HepG2 (cell line): ENCODE results near the gene SLC2A10. TPM values are rescaled to one million over a fixed set of nuclear protein-coding genes. Genes with fewer than 3 reads are reported as not detected.

Experiments used
- ATF2 ChIP-seq: sonication (generic); formaldehyde crosslinking; IDR thresholded peaks from 2 replicates; pipeline ENCODE4 v1.4.0; 2020; ENCODE audit warnings: missing genetic modification reagents
- ATF5 ChIP-seq: sonication (generic); formaldehyde crosslinking; IDR thresholded peaks from 2 replicates; pipeline ENCODE4 v1.4.0; 2020; ENCODE audit warnings: mild to moderate bottlenecking, low read depth, missing genetic modification reagents
- FOXK1 ChIP-seq: sonication (generic); formaldehyde crosslinking; IDR thresholded peaks from 2 replicates; pipeline ENCODE4 v1.4.0; 2020; ENCODE audit warnings: low read depth, missing genetic modification reagents, borderline replicate concordance
- IRX3 ChIP-seq: sonication (generic); formaldehyde crosslinking; IDR thresholded peaks from 2 replicates; pipeline ENCODE4 v1.8.1; 2023; ENCODE audit warnings: mild to moderate bottlenecking, low read depth, missing genetic modification reagents, borderline replicate concordance
- KDM3A ChIP-seq: IDR thresholded peaks from 2 replicates; pipeline ENCODE4 v1.6.1; 2018; ENCODE audit warnings: low read depth, missing compliant biosample characterization
- NFKB2 ChIP-seq: sonication (generic); formaldehyde crosslinking; IDR thresholded peaks from 2 replicates; pipeline ENCODE4 v1.4.0; 2020; ENCODE audit warnings: missing genetic modification reagents, borderline replicate concordance
- PHF21A ChIP-seq: sonication (generic); formaldehyde crosslinking; IDR thresholded peaks from 2 replicates; pipeline ENCODE4 v1.5.0; 2020; ENCODE audit warnings: mild to moderate bottlenecking, missing genetic modification reagents
- RFXAP ChIP-seq: sonication (generic); formaldehyde crosslinking; IDR thresholded peaks from 2 replicates; pipeline ENCODE4 v1.4.0; 2020; ENCODE audit warnings: missing genetic modification reagents, borderline replicate concordance
- RORA ChIP-seq: sonication (generic); formaldehyde crosslinking; IDR thresholded peaks from 2 replicates; pipeline ENCODE4 v1.5.0; 2020; ENCODE audit warnings: mild to moderate bottlenecking, missing genetic modification reagents, moderate library complexity
- TBL1XR1 ChIP-seq: fragments of 150-350 bp; IDR thresholded peaks from 2 replicates; pipeline ENCODE4 v1.6.1; 2014; ENCODE audit warnings: borderline replicate concordance, low read length; ENCODE audit not compliant: partially characterized antibody
- TFE3 ChIP-seq: IDR thresholded peaks from 2 replicates; pipeline ENCODE4 v1.6.1; 2016
- TGIF2 ChIP-seq: IDR thresholded peaks from 2 replicates; pipeline ENCODE4 v1.6.1; 2016; ENCODE audit warnings: control low read depth, missing compliant biosample characterization
- XBP1 ChIP-seq: sonication (generic); formaldehyde crosslinking; IDR thresholded peaks from 2 replicates; pipeline ENCODE4 v1.5.0; 2020; ENCODE audit warnings: missing genetic modification reagents
- ZFP91 ChIP-seq: sonication (generic); formaldehyde crosslinking; IDR thresholded peaks from 2 replicates; pipeline ENCODE4 v1.9.0; 2022; ENCODE audit warnings: missing genetic modification reagents, mild to moderate bottlenecking, borderline replicate concordance
- ZKSCAN8 ChIP-seq: IDR thresholded peaks from 2 replicates; pipeline ENCODE4 v1.6.1; 2016; ENCODE audit warnings: borderline replicate concordance, missing genetic modification reagents, missing compliant biosample characterization
- ZNF275 ChIP-seq: sonication (generic); formaldehyde crosslinking; IDR thresholded peaks from 2 replicates; pipeline ENCODE4 v1.8.0; 2022; ENCODE audit warnings: missing genetic modification reagents, mild to moderate bottlenecking, inconsistent platforms, borderline replicate concordance
- ZNF549 ChIP-seq: sonication (generic); formaldehyde crosslinking; IDR thresholded peaks from 2 replicates; pipeline ENCODE4 v1.5.0; 2020; ENCODE audit warnings: missing genetic modification reagents
- ZNF691 ChIP-seq: sonication (generic); formaldehyde crosslinking; IDR thresholded peaks from 2 replicates; pipeline ENCODE4 v1.4.0; 2020; ENCODE audit warnings: missing genetic modification reagents, low read depth, mild to moderate bottlenecking, borderline replicate concordance
- ZNF850 ChIP-seq: sonication (generic); formaldehyde crosslinking; conservative IDR thresholded peaks from 2 replicates; pipeline ENCODE4 v1.9.0; 2021; ENCODE audit warnings: mild to moderate bottlenecking, missing genetic modification reagents
- ZSCAN31 ChIP-seq: sonication (generic); formaldehyde crosslinking; IDR thresholded peaks from 2 replicates; pipeline ENCODE4 v1.5.0; 2020; ENCODE audit warnings: low read depth, mild to moderate bottlenecking, missing genetic modification reagents
- polyA plus RNA-seq, 8 experiments: library from polyadenylated mRNA; depleted of rRNA in 3 of 8; stranded (reverse) in 7 of 8; unstranded in 1 of 8; fragments of >200 nt; fragmentation: Illumina TruSeq in 4 of 8; extraction: Trizol in 4 of 8; gene quantifications; 2 replicates each; pipeline versions ENCODE4 v1.2.1 to v1.2.3, GENCODE V29; 2011 to 2016; ENCODE audit warnings: low read depth in 4 of 8, missing spikeins in 1 of 8, mixed read lengths in 1 of 8; ENCODE audit not compliant: insufficient read depth in 1 of 8
- total RNA-seq, 5 experiments: library from RNA; depleted of rRNA; stranded (reverse); fragments of >200 nt; fragmentation: Illumina TruSeq; extraction: Trizol; gene quantifications; 2 replicates each; pipeline ENCODE4 v1.2.3, GENCODE V29; 2016; ENCODE audit warnings: low read depth in 1 of 5

SLC2A10 gene
- total and polyA plus RNA-seq, 2 of the 13 experiments (the other 11 are each of a cell fraction or from before 2014, with no cell fraction given), result 16.0 to 18.4 TPM

GRCh38 chr20:46708172-46708860 lies 1.1 kb upstream of the SLC2A10 start (continued):
- TF ChIP-seq ZNF275 (no peak), ZKSCAN8 (CRISPR knock-in tag) (peak; percentile 5; the same call in 1 of the 2 replicates), ZFP91 (CRISPR knock-in tag) (peak; percentile 89; the same call in 1 of the 2 replicates), ZNF850 (CRISPR knock-in tag) (peak; percentile 85; the same call in 1 of the 2 replicates), KDM3A (CRISPR knock-in tag) (no peak), TBL1XR1 (no peak), TFE3 (CRISPR knock-in tag) (peak; percentile 43), ZNF691 (peak; percentile 96), PHF21A (peak; percentile 76), RFXAP (CRISPR knock-in tag) (peak; percentile 25; the same call in 1 of the 2 replicates), IRX3 (CRISPR knock-in tag) (no peak), NFKB2 (CRISPR knock-in tag) (no peak), ZSCAN31 (peak; percentile 52), ATF5 (no peak), ZNF549 (CRISPR knock-in tag) (no peak), FOXK1 (CRISPR knock-in tag) (peak; percentile 44; the same call in 1 of the 2 replicates), TGIF2 (CRISPR knock-in tag) (peak; percentile 59; the same call in 1 of the 2 replicates), RORA (CRISPR knock-in tag) (no peak), ATF2 (CRISPR knock-in tag) (peak; percentile 72; the same call in 1 of the 2 replicates), XBP1 (CRISPR knock-in tag) (no peak)
